Hematopoietic multipotent progenitor cell treated with erythropoietin and hydrocortisone succinate and interleukin-3 and kit ligand, for 8 days (in vitro differentiated cells): ENCODE data around the gene ZC2HC1B.

Source experiments
- DNase-seq: peaks from one replicate; pipeline ENCODE4 v3.0.0-alpha.2; 2015

ZC2HC1B gene

GRCh38 chr6:143936347-143936746 lies 72.1 kb downstream of the ZC2HC1B start:
- no peak for DNase-seq

- DNase-seq, result no peak
Observed at GRCh38 chr6:143936778-143937667, 72.7 kb downstream of the ZC2HC1B start.

GRCh38 chr6:143937668-143937970 lies 73.3 kb downstream of the ZC2HC1B start:
- DNase-seq, result no peak

GRCh38 chr6:143939364-143939763 lies 75.1 kb downstream of the ZC2HC1B start:
- no peak for DNase-seq

GRCh38 chr6:143940011-143940597 lies 75.8 kb downstream of the ZC2HC1B start:
- DNase-seq, result peak; percentile 81

- DNase-seq, result peak; percentile 77
Observed at GRCh38 chr6:143941852-143942627, 77.8 kb downstream of the ZC2HC1B start.

GRCh38 chr6:143948208-143948607 lies 83.9 kb downstream of the ZC2HC1B start:
- DNase-seq, result no peak

- DNase-seq, result no peak
Observed at GRCh38 chr6:143949535-143949934, 85.3 kb downstream of the ZC2HC1B start.

- no peak for DNase-seq
Observed at GRCh38 chr6:143949962-143950361, 85.7 kb downstream of the ZC2HC1B start.

- no peak for DNase-seq
Observed at GRCh38 chr6:143950875-143951274, 86.6 kb downstream of the ZC2HC1B start.

- no peak for DNase-seq
Observed at GRCh38 chr6:143952060-143952778, 87.9 kb downstream of the ZC2HC1B start.

GRCh38 chr6:143952947-143953701 lies 88.8 kb downstream of the ZC2HC1B start:
- DNase-seq, result no peak

GRCh38 chr6:143953922-143954321 lies 89.6 kb downstream of the ZC2HC1B start:
- no peak for DNase-seq

GRCh38 chr6:143955971-143956370 lies 91.7 kb downstream of the ZC2HC1B start:
- DNase-seq, result no peak

- no peak for DNase-seq
Observed at GRCh38 chr6:143957679-143958274, 93.5 kb downstream of the ZC2HC1B start.

GRCh38 chr6:143958839-143959399 lies 94.6 kb downstream of the ZC2HC1B start:
- no peak for DNase-seq

- no peak for DNase-seq
Observed at GRCh38 chr6:143959927-143960326, 95.7 kb downstream of the ZC2HC1B start.

GRCh38 chr6:143961066-143961465 lies 96.8 kb downstream of the ZC2HC1B start:
- no peak for DNase-seq

- no peak for DNase-seq
Observed at GRCh38 chr6:143961886-143962878, 97.9 kb downstream of the ZC2HC1B start.
